Measurements from ENCODE around the gene PCNP.
"Not testable (repeated sequence)": the region's sequence is repeated elsewhere in the genome, so short reads cannot be mapped to it uniquely, and the experiment has no call there.

PCNP gene, protein sequence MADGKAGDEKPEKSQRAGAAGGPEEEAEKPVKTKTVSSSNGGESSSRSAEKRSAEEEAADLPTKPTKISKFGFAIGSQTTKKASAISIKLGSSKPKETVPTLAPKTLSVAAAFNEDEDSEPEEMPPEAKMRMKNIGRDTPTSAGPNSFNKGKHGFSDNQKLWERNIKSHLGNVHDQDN

DNA sequence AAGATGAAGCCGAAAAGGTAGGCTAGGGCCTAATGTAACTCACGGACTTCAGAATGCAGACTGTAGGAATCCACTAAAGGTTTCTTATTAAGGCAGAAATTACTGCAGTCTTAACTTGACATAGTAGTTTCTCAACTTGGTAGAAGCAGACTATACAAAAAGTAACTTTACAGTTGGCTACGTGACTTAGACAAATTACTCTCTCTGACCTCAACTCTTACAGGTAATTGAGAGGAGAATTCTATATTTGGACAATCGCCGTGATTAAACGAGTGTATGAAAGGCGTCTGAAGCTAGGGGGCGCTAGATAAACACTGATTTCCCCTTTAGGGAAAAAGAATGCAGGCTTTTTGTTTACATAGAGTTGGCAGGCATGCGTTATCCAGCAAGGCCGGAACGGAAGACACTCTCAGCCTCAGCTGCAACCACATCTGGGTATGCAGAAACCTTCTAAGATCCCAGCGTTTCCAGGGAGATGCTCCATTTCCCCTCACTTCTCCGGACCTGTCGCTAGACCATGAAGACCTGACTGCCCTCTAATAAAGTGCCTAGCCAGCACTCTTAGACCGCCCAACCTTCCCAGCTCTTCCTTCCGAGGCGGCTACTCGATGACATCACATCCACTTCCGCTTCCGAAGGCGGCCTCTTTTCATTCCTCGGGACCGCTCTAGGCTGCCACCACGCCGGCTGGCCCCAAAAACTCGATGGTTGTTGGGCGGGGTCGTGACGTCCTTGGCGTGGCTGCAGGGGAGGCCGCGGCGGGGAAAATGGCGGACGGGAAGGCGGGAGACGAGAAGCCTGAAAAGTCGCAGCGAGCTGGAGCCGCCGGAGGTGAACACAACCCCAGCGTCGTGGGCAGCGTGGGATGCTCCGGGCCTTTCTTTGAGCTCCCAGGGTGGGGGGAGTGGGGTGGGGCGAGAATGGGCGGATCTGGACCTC, at the start of gene PCNP:
PCNP (plus strand) TSS at position 732 of the 939 bp plus-strand sequence; CDS start at position 768, 36 bp downstream.
- DNase-seq: peak; percentile 65 to 99 (median 97)

DNA sequence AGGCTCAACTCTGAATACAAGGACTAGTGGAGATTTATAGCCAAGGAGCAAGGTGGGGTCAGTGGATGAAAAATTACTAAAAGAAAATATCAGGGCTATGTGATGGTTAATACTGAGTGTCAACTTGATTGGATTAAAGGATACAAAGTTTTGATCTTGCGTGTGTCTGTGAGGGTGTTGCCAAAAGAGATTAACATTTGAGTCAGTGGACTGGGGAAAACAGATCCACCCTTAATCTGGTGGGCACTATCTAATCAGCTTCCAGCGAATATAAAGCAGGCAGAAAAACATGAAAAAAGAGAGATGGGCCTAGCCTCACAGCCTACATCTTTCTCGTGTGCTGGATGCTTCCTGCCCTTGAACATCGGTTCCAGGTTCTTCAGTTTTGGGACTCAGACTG, 46.5 kb upstream of the PCNP start:
- no peak for DNase-seq

DNA sequence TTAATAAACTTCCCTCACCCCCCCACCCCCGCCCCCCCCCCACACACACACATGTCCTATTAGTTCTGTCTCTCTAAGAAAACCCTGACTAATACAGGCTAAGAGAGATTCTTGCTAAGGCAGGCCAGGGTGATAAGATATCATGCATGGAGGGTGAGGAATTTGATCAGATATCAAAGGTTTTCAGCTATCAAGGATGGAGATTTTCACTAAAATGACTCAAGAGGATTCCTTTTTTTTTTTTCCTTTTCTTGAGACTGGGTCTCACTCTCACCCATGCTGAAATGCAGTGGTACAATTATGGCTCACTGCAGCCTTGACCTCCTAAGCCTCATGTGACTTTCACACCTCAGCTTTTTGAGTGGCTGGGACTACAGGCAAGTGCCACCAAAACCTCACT, 46.1 kb upstream of the PCNP start:
- no peak for DNase-seq

DNA sequence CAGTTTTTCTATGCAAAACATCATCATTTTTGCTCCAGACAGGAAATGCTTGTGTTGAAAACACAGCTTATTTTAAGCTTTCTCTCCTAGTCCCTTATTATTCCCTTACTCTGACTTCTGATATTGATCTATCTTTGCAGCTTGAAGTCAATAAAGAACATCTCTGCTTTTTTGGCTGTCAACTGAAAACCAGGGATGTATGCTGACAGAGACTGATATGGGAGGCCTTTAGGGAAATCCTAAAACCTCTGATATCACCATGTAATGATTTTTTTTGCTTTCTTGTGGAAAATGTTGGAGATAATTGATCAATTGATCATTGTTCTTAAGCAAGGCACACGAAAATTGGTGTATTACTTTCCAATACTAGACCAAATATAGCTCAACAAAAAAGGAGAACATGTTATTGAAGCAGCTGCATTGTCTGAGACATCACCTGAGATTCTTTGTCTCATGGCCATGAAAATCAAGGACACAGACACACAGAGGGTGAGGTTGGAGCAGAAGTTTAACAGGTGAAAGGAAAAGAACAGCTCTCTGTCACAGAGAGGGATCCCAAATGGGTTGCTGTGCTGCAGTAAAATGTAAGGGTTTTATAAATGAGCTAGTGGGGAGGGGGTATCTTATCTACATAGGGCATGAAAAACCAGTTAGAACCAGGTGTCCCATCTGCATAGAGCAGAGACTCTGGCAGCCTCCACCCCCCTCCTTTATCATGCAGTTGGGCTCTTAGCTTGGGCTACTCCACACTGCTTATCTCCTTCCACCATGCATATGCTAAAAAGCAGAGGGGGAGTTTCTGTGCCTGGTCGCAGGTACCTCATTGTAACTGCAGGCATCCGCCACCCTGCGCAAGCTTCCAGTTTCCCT, 43.9 kb upstream of the PCNP start:
- DNase-seq: no peak

DNA sequence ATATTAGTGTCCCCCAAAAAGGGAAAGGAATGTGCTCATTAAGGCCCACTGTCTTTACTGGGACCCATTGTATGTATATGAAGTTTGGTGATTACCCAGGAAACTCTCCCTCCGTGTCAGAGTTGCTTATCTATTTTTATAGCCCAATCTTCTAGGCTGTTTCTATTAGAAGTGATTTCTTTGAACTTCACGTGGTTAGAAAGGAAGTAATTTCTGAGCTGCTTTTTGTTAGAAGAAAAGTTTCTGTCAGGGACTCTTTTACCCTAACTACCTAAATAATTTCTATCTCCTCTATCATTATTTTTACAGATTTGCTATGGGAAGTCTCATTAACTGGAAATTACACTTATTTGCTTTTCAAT, 43.3 kb upstream of the PCNP start:
- DNase-seq: no peak

DNA sequence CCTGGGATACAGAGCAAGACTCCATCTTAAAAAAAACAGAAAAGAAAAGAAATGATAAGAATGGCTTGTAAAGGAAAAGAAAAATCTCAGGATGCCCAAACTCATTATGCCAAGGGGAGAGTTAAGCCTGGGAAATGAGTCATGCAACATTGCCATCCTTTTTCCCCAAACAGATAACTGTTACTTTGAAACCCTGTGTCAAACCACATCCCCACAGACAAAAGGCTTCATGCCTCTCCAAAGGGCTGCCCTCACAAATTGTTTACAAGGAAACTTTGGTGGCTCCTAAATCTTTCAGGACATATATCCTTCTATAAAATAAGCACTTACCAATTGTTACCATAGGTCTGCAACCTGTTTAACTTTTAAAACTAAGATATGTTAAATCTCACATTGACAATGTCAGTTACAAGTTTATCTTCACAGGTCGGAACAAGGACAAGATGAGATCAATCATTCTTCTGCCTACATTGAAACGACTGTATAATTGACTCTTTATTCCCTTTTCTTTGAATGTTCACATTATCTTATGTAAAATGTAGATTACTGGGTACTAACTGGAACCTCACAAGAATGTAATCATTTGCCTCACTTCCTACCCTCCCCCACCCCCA, 42.4 kb upstream of the PCNP start:
- DNase-seq: no peak

DNA sequence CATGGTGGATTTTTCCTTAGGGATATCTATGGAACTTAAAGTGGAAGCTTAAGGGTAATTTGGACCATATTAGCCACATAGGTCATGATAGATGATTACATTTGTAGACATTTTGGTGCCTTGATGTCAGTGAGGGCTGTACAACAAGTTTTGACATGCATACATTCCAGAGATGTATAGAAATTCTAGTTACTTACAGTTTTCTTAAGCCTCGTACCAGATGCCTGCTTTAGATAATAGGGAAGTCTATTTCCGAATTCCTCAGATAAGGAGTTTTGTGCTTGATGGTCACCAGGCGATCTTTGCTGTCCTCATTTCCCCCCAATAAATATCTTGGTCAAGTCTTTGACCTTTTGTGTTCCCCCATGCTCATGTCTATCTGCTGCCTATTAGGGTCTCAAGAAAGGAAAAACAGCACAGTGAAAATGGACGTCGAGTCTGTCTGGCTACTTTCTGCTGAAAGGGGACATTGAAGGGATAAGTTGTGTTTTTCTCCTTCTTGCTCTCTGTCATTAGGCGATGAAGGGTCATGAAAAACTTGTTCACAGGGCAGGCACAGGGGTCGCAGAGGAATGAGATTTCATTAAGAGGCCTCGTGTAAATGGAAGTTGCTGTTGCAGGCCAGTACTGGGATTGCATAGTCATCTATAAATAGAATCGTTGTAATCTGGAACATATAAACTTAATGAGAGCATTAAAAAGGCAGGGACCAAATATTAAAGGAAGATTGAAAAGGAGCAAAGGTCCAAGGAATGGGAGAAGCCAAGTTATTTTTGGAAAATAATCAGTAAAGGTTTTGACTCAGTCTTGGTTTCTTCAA, 41.0 kb upstream of the PCNP start:
- DNase-seq: no peak

DNA sequence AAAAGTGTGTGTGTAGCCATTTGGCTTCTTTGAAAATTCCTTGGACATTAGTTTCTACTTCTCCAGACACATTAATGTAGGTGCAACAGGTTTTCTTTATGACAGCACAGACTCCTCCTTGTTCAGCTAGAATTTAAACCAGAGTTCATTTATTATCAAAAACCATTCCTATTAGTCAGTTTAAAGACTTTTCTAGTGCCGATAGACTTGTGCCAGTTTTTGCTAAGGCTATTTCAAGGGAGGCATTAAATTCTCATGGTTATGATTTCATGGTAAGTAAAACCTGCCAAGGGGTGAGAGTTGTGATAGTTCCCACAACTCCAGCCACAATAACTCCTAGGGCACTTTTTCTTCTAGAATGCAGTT, 40.4 kb upstream of the PCNP start:
- DNase-seq: no peak

DNA sequence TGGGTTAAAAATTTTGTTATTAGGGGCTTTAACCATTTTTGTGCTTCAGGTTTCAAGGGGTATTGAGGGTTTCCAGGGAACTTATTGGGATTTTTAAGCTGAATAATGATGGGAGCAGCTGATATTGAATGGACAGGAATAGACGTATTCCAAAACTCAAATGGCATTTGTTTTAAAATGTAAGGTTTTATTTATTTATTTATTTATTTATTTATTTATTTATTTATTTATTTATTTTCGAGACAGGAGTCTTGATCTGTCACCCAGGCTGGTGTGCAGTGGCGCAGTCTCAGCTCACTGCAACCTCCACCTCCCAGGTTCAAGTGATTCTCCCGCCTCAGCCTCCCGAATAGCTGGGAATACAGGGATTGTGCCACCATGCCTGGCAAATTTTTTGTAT, 38.8 kb upstream of the PCNP start:
- no peak for DNase-seq

DNA sequence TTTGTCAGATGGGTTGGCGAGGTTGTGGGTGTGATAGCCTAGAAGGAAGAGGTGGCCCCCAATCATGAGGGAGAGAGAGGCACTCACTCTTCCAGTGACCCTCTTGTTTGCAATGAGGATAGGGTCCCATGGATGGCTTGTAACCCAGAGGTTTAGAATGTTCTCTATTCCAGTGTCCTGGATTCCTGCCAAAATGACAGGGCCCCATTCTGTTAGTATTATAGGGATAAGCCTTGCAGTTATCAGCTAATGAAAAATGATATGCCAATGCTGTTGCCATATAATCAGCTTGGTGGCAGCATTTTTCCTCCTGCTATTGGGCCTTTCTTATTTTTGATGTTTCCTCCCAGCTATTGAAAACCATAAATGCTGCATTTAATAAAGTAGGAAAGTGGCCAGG, 37.7 kb upstream of the PCNP start:
- no peak for DNase-seq

DNA sequence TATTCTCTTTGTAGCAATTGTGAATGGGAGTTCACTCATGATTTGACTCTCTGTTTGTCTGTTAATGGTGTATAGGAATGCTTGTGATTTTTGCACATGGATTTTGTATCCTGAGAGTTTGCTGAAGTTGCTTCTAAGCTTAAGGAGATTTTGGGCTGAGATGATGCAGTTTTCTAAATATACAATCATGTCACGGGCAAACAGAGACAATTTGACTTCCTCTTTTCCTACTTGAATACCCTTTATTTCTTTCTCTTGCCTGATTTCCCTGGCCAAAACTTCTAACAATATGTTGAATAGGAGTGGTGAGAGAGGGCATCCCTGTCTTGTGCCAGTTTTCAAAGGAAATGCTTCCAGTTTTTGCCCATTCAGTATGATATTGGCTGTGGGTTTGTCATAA, 37.0 kb upstream of the PCNP start:
- DNase-seq: not testable (repeated sequence)

DNA sequence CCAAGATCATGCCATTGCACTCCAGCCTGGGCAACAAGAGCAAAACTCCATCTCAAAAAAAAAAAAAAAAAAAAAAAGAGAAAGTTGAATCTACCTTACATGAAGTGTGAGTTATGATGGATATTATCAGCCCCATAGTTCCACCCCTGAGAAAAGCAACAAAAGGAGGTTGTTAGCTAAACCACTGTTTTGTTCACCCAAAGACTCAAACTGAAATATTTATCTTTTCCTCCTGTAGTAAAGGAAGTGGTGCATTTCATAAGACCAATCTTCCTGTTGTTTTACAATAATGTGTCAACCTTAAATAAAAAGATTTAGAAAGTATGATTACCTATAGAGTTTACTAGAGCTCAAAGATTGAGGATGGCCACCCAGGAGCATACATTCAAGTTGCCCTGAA, 31.0 kb upstream of the PCNP start:
- no peak for DNase-seq

DNA sequence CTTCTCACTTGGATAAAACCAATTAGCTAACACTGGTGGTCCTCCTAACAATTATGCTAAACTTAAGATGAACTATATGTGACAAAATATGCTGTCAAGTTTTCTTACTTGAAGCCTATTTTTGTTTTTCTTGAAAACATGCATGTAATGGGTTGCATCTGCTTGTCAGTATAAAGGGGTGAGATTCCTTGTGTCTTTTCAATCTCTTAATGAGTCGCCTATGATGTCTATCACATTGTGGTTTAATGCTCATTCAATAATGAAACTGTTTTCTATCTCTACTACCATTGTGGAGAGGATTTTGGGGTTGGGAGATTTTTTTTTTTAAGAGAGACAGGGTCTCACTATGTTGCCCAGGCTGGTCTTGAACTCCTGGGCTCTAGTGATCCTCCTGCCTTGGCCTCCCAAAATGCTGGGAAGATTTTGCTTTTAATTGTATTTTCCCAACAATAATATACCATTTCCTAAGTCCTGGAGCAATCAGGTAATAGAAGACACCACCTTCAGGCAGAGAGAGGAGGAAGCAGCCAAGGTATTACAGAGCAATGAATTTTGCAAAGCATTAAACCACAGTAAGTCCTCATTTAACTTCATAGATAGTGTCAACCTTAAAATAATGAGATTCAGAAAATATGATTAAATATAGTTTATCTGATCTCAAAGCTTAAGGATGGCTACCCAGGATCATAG, 29.7 kb upstream of the PCNP start:
- DNase-seq: no peak

DNA sequence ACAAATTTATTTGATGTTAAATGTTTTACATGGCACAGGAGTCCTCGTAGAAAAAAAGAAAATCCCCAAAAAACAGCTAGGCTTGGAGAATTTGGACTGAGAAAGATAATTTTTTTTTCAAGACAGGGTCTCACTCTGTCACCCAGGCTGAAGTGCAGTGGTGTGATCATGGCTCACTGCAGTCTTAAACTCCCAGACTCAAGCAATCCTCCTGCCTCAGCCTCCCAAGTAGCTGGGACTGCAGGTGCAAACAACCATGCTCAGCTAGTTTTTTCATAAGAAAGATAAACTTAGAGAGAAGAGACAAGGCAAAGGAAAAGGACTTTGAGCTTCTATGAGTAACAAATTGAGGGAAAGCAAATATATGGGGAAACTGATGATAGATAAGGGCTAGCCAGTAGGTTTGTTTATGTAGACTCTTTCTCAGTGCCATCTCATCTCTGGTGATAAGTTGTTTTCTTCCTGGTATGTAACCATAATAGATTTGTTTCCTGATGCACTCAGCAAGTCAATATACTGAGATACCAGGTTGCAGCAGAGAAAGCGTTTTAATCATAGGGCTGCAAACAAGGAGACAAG, 25.4 kb upstream of the PCNP start:
- no peak for DNase-seq

DNA sequence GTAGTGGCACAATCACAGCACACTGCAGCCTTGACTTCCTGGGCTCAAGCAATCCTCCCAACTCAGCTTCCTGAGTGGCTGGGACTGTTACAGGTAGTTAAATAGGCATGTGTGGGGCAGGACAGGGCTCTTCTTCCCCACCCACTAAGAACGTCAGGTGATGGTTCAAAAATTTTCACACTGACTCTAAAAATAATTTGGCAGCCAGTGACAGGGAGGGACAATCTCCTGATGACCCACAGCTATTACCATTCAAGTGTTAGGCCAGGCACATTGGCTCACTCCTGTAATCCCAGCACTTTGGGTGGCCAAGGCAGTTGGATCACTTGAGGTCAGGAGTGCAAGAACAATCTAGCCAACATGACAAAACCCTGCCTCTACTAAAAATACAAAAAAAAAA, 24.5 kb upstream of the PCNP start:
- DNase-seq: no peak

DNA sequence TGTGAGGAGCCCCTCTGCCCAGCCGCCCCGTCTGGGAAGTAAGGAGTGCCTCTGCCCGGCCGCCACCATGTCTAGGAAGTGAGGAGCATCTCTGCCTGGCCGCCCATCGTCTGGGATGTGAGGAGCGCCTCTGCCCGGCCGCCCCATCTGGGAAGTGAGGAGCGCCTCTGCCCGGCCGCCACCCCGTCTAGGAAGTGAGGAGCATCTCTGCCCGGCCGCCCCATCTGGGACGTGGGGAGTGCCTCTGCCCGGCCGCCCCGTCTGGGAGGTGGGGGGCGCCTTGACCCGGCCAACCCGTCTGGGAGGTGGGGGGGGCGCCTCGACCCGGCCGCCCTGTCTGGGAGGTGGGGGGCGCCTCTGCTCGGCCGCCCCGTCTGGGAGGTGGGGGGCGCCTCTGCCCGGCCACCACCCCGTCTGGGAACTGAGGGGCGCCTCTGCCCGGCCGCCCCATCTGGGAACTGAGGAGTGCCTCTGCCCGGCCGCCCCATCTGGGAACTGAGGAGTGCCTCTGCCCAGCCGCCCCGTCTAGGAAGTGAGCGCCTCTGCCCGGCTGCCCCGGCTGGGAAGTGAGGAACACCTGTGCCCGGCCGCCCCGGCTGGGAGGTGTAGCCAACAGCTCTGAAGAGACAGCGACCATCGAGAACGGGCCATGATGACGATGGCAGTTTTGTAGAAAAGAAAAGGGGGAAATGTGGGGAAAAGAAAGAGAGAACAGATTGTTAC, 22.5 kb upstream of the PCNP start:
- DNase-seq: not testable (repeated sequence)

DNA sequence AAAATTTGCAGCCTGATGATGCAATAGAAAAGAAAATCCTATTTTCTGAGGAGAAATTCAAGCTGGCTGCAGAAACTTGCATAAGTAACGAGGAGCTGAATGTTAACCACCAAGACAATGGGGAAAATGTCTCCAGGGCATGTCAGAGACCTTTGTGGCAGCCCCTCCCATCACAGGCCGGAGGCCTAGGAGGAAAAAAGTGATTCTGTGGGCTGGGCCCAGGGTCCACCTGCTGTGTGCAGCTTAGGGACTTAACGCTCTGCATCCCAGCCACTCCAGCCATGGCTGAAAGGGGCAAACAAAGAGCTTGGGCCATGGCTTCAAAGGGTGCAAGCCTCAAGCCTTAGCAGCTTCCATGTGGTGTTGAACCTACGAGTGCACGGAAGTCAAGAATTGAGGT, 20.6 kb upstream of the PCNP start:
- DNase-seq: not testable (repeated sequence)

DNA sequence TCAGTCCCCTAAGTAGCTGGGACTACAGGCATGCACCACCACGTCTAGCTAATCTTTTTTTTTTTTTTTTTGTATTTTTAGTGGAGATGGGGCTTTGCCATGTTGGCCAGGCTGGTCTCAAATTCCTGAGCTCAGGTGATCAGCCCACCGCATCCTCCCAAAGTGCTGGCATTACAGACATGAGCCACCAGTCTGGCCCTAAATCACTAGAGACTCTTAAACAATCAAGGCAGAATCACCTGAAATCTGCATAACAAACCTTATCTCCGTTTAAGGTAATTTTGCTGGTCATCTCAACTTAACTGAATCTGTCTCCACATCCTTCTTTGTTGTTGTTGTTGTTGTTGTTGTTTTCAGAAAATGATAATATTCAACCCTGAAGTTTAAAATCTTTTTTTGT, 17.9 kb upstream of the PCNP start:
- no peak for DNase-seq

DNA sequence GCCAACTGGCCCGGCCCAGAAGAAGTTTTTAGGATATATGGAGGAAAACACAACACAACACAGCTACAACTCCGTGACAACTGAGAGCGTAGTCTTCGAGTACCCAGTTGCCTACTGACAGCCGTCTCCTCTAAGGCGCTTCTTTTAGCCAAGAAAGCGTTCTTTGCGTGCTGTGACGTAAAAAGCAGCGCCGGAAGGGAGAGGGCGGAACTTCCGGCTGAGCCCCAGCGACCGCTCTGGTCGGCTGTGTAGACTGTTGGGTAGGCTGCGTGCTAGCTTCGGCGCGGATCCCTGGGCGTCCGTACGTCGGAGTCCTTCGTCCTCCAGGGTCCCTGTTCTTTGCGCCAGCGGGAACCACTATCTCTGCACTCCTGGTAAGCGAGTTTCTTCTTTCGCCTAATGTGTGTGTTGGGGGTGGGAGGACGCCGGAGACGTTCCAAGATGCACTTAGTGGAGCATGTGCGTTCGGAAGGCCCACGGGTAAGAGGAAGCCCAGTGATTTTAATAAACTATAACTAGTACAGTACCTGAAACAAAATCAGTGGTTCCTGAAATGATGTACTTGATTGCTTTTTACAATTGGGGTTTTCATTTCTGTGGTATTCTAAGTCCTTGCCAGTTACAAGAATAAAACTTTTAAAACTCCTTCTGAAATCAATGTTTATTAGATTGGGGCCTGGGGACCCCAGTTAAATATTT, 12.2 kb upstream of the PCNP start, which contains the start of gene TRMT10C:
TRMT10C (plus strand) TSS at position 239 of the 699 bp plus-strand sequence. CDS start 2,914 bp downstream, outside the sequence.
- DNase-seq: peak; percentile 34 to 94 (median 84)

All from C1 segment of cervical spinal cord (tissue), 14 donors.